HepG2 (cell line): ENCODE results near the gene C9orf50. TPM values are rescaled to one million over a fixed set of nuclear protein-coding genes. Genes with fewer than 3 reads are reported as not detected.

ENCODE experiments used
- ATF7 ChIP-seq, 2 experiments: fragments of 450-650 bp in 1 of 2; sonication (generic) in 1 of 2; formaldehyde crosslinking in 1 of 2; IDR thresholded peaks; 2 replicates each; pipeline versions ENCODE4 v1.4.0 to v1.6.1; 2016 to 2020; ENCODE audit warnings: antibody characterized with exemption in 1 of 2, mild to moderate bottlenecking in 1 of 2, missing genetic modification reagents in 1 of 2
- FOXO4 ChIP-seq: sonication (generic); formaldehyde crosslinking; conservative IDR thresholded peaks from 2 replicates; pipeline ENCODE4 v1.8.1; 2023; ENCODE audit warnings: missing genetic modification reagents
- GABPB1 ChIP-seq: IDR thresholded peaks from 2 replicates; pipeline ENCODE4 v1.6.1; 2016; ENCODE audit warnings: mild to moderate bottlenecking, missing genetic modification reagents, moderate library complexity, missing compliant biosample characterization
- MIER3 ChIP-seq: IDR thresholded peaks from 2 replicates; pipeline ENCODE4 v1.6.1; 2016; ENCODE audit warnings: missing compliant biosample characterization, borderline replicate concordance
- SOX6 ChIP-seq, 2 experiments: fragments of 450-650 bp in 1 of 2; sonication (generic) in 1 of 2; formaldehyde crosslinking in 1 of 2; IDR thresholded peaks; 2 replicates each; pipeline versions ENCODE4 v1.4.0 to v1.6.1; 2017 to 2020; ENCODE audit warnings: antibody characterized with exemption in 1 of 2, mild to moderate bottlenecking in 1 of 2, missing genetic modification reagents in 1 of 2
- YEATS2 ChIP-seq: sonication (generic); formaldehyde crosslinking; IDR thresholded peaks from 2 replicates; pipeline ENCODE4 v1.4.0; 2020; ENCODE audit warnings: missing genetic modification reagents, borderline replicate concordance
- ZFP91 ChIP-seq: sonication (generic); formaldehyde crosslinking; IDR thresholded peaks from 2 replicates; pipeline ENCODE4 v1.9.0; 2022; ENCODE audit warnings: missing genetic modification reagents, mild to moderate bottlenecking, borderline replicate concordance
- ZMAT3 ChIP-seq: sonication (generic); formaldehyde crosslinking; conservative IDR thresholded peaks from 2 replicates; pipeline ENCODE4 v1.7.0; 2021; ENCODE audit warnings: missing genetic modification reagents
- ZNF563 ChIP-seq: sonication (generic); formaldehyde crosslinking; IDR thresholded peaks from 2 replicates; pipeline ENCODE4 v1.8.0; 2022; ENCODE audit warnings: mild to moderate bottlenecking, moderate library complexity, missing genetic modification reagents
- ZNF652 ChIP-seq: IDR thresholded peaks from 2 replicates; pipeline ENCODE4 v1.6.1; 2016; ENCODE audit warnings: low read depth, borderline replicate concordance
- ZNF746 ChIP-seq: sonication (generic); formaldehyde crosslinking; IDR thresholded peaks from 2 replicates; pipeline ENCODE4 v1.8.0; 2022; ENCODE audit warnings: mild to moderate bottlenecking, missing genetic modification reagents
- ZNF766 ChIP-seq: sonication (generic); formaldehyde crosslinking; IDR thresholded peaks from 2 replicates; pipeline ENCODE4 v1.5.0; 2020; ENCODE audit warnings: missing genetic modification reagents, borderline replicate concordance
- polyA plus RNA-seq, 8 experiments: library from polyadenylated mRNA; depleted of rRNA in 3 of 8; stranded (reverse) in 7 of 8; unstranded in 1 of 8; fragments of >200 nt; fragmentation: Illumina TruSeq in 4 of 8; extraction: Trizol in 4 of 8; gene quantifications; 2 replicates each; pipeline versions ENCODE4 v1.2.1 to v1.2.3, GENCODE V29; 2011 to 2016; ENCODE audit warnings: low read depth in 4 of 8, missing spikeins in 1 of 8, mixed read lengths in 1 of 8; ENCODE audit not compliant: insufficient read depth in 1 of 8
- total RNA-seq, 5 experiments: library from RNA; depleted of rRNA; stranded (reverse); fragments of >200 nt; fragmentation: Illumina TruSeq; extraction: Trizol; gene quantifications; 2 replicates each; pipeline ENCODE4 v1.2.3, GENCODE V29; 2016; ENCODE audit warnings: low read depth in 1 of 5
- TF ChIP-seq, protein P1 (sequence below): sonication (generic); formaldehyde crosslinking; IDR thresholded peaks from 2 replicates; pipeline ENCODE4 v1.4.0; 2020; ENCODE audit warnings: mild to moderate bottlenecking, missing genetic modification reagents
- TF ChIP-seq, protein P2 (sequence below): IDR thresholded peaks from 2 replicates; pipeline ENCODE4 v1.6.1; 2016; ENCODE audit warnings: low read depth

C9orf50 gene
- total and polyA plus RNA-seq, 2 of the 13 experiments (the other 11 are each of a cell fraction or from before 2014, with no cell fraction given): not detected

GRCh38 chr9:129624947-129625346, 4.0 kb upstream of the C9orf50 start (continued):
- TF ChIP-seq FOXO4 (CRISPR knock-in tag) (no peak), GABPB1 (CRISPR knock-in tag) (peak; percentile 38; the same call in 1 of the 2 replicates), ZNF746 (no peak), ZNF563 (CRISPR knock-in tag) (no peak), ZMAT3 (CRISPR knock-in tag) (0 out of 2 replicates have a peak, but pooled peaks have one; percentile 25), YEATS2 (CRISPR knock-in tag) (no peak), ZNF652 (CRISPR knock-in tag) (peak; percentile 96), ATF7 (IDR thresholded peaks at IDR 0.05) (no peak), ATF7 (CRISPR knock-in tag; IDR thresholded peaks at IDR 0.05) (no peak), MIER3 (CRISPR knock-in tag) (0 out of 2 replicates have a peak, but pooled peaks have one; percentile 23), ZNF766 (CRISPR knock-in tag) (no peak), SOX6 (IDR thresholded peaks at IDR 0.05) (no peak), SOX6 (CRISPR knock-in tag; IDR thresholded peaks at IDR 0.05) (no peak), ZFP91 (CRISPR knock-in tag) (no peak)
- TF ChIP-seq, protein P1, sequence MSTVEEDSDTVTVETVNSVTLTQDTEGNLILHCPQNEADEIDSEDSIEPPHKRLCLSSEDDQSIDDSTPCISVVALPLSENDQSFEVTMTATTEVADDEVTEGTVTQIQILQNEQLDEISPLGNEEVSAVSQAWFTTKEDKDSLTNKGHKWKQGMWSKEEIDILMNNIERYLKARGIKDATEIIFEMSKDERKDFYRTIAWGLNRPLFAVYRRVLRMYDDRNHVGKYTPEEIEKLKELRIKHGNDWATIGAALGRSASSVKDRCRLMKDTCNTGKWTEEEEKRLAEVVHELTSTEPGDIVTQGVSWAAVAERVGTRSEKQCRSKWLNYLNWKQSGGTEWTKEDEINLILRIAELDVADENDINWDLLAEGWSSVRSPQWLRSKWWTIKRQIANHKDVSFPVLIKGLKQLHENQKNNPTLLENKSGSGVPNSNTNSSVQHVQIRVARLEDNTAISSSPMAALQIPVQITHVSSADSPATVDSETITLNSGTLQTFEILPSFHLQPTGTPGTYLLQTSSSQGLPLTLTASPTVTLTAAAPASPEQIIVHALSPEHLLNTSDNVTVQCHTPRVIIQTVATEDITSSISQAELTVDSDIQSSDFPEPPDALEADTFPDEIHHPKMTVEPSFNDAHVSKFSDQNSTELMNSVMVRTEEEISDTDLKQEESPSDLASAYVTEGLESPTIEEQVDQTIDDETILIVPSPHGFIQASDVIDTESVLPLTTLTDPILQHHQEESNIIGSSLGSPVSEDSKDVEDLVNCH (CRISPR knock-in tag): no peak
- TF ChIP-seq, protein P2, sequence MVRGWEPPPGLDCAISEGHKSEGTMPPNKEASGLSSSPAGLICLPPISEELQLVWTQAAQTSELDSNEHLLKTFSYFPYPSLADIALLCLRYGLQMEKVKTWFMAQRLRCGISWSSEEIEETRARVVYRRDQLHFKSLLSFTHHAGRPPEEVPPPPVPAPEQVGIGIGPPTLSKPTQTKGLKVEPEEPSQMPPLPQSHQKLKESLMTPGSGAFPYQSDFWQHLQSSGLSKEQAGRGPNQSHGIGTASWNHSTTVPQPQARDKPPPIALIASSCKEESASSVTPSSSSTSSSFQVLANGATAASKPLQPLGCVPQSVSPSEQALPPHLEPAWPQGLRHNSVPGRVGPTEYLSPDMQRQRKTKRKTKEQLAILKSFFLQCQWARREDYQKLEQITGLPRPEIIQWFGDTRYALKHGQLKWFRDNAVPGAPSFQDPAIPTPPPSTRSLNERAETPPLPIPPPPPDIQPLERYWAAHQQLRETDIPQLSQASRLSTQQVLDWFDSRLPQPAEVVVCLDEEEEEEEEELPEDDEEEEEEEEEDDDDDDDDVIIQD (CRISPR knock-in tag): no peak
- TF ChIP-seq, all 625 proteins: peak for 28
